HFF-Myc (cell line): ENCODE measurements around the gene CNN3.

Source experiments
- DNase-seq: peaks from one replicate; pipeline ENCODE4 v3.0.0-alpha.2; 2011; ENCODE audit warnings: low read depth; ENCODE audit errors: extremely low read depth
- H3K4me3 ChIP-seq: replicated peaks from 2 replicates; pipeline ENCODE4 v1.5.1; 2011; ENCODE audit warnings: low read depth, mild to moderate bottlenecking, control low read depth, low read length
- CTCF ChIP-seq: IDR thresholded peaks from 2 replicates; pipeline ENCODE4 v1.5.1; 2012; ENCODE audit warnings: mild to moderate bottlenecking, low read depth, low read length, control low read depth; ENCODE audit errors: missing control alignments

The CNN3 gene

GRCh38 chr1:94929351-94930217 lies 2.7 kb upstream of the CNN3 start:
- TF ChIP-seq CTCF, result no peak
- no peak overlapping the region for H3K4me3 ChIP-seq
- no peak for DNase-seq

- no peak for DNase-seq
- H3K4me3 ChIP-seq, result peak overlapping the region; percentile 72
- no peak for TF ChIP-seq CTCF
These were observed 1.5 kb upstream of the CNN3 start for GRCh38 chr1:94928293-94928939.

- no peak for TF ChIP-seq CTCF
- H3K4me3 ChIP-seq, result peak overlapping the region; percentile 72
- no peak for DNase-seq
These were observed 680 bp upstream of the CNN3 start for GRCh38 chr1:94927405-94928175.

- TF ChIP-seq CTCF, result peak; percentile 36
- DNase-seq, result no peak
- H3K4me3 ChIP-seq, result peak overlapping the region; percentile 72
These were observed 590 bp downstream of the CNN3 start for GRCh38 chr1:94926126-94926914.

GRCh38 chr1:94925561-94926125 lies 1.3 kb downstream of the CNN3 start:
- no peak for TF ChIP-seq CTCF
- DNase-seq, result peak; percentile 61
- H3K4me3 ChIP-seq, result peak overlapping the region; percentile 72

GRCh38 chr1:94925004-94925403 lies 1.9 kb downstream of the CNN3 start:
- no peak for TF ChIP-seq CTCF
- no peak for DNase-seq
- peak overlapping the region; percentile 72 for H3K4me3 ChIP-seq
